Measurements from ENCODE around the gene HIF1A.

Gene HIF1A

DNA sequence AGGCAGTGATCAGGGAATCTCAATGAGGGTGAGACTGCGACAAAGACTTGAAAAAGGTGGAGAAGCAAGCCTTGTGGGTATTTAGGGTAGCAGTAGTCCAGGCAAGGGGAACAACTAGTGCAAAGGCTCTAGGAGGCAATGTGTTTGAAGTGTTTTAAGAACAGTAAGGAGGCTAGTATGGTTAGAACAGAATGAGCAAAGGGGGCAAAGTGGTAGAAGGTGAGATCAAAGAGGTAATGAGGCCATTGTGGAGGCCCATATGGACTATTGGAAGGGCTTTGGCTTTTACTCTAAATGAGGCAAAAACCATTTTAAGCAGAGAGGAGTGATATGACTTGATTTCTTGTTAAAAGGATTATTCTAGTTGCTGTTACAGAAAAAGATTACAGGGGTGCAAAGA, 16.8 kb downstream of the HIF1A start:
- no peaks in the 10 kb centered on the region for H3K36me3 ChIP-seq (ENCODE audit: control insufficient read depth, insufficient read depth, low read length)
- H3K27ac ChIP-seq (ENCODE audit: low read depth, low read length): no peak overlapping the region
- H3K23ac ChIP-seq (ENCODE audit: low read length): no peak overlapping the region
- H3K4me3 ChIP-seq (ENCODE audit: low read length): no peak overlapping the region
- peak overlapping the region; percentile 31 for H3K56ac ChIP-seq (ENCODE audit: low read length)
- no peaks in the 10 kb centered on the region for H3K79me1 ChIP-seq (ENCODE audit: low read length)
- no peak overlapping the region for H2AK5ac ChIP-seq (ENCODE audit: low read length)
- H4K8ac ChIP-seq (ENCODE audit: low read depth, low read length): no peak overlapping the region
- H3K4me1 ChIP-seq (ENCODE audit: control insufficient read depth, low read depth, low read length): peaks cover 11% of the 10 kb centered on the region
- no peak overlapping the region for H2BK120ac ChIP-seq (ENCODE audit: low read depth, low read length)
- no peak for DNase-seq
- no peak overlapping the region for H3K9ac ChIP-seq (ENCODE audit: low read length)
- no peak overlapping the region for H4K5ac ChIP-seq (ENCODE audit: low read length)
- no CpG with 5 or more reads among the region's 1 CpG for WGBS (ENCODE audit: extremely low coverage, insufficient coverage, low lambda C conversion rate)
- no peak overlapping the region for H3K18ac ChIP-seq (ENCODE audit: low read length)
- H2BK15ac ChIP-seq (replicated peaks; ENCODE audit: low read depth): no peak overlapping the region
- H3K27me3 ChIP-seq (ENCODE audit: insufficient read depth, low read length, poor library complexity): no peaks in the 10 kb centered on the region
- no peak overlapping the region for H3K4ac ChIP-seq (ENCODE audit: low read depth, low read length)
- no peak overlapping the region for H2BK5ac ChIP-seq (ENCODE audit: low read length)
- no peak overlapping the region for H3K4me2 ChIP-seq (ENCODE audit: low read length)
- peaks cover 71% of the 10 kb centered on the region for H3K79me2 ChIP-seq (ENCODE audit: control insufficient read depth, insufficient read depth, low read length)

DNA sequence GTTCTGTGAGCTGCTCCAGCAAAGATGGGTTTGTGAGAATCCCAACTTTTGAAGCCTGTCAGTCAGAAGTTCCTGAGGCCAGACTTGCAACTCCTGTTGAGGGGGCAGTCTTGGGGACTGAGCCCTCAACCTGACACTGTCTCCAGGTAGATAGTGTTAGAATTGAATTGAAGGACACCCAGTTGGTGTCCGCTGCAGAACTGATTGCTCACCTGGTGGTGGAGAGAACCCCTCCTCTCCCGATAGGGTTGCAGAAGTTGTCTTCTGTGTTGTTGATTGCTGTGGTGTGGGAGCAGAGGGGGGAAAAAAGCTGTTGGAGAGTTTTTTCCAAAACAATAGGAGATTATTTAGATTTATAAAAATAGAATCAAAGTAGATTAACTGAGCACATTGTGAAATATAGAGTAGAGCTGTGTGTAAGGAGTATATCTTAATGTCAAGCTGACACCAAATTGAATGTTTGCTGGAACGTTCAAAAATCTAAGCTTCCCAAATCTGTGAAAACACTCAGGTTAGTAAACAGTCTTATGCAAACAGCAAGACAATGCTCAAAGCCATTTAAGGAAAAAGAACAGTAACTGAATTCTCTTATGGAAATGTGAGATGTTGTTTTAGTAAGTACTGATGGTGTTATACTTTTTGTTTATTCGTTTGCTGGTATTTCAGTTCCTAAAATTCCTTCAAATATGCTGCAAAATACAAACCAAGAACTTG, 18.6 kb downstream of the HIF1A start:
- Histone ChIP-seq H3K79me2 (ENCODE audit: control insufficient read depth, insufficient read depth, low read length) (peaks cover 76% of the 10 kb centered on the region), H3K79me1 (ENCODE audit: low read length) (no peaks in the 10 kb centered on the region), H2BK120ac (ENCODE audit: low read depth, low read length) (no peak overlapping the region), H3K36me3 (ENCODE audit: control insufficient read depth, insufficient read depth, low read length) (no peaks in the 10 kb centered on the region), H2BK5ac (ENCODE audit: low read length) (no peak overlapping the region), H3K56ac (ENCODE audit: low read length) (no peak overlapping the region), H3K9ac (ENCODE audit: low read length) (no peak overlapping the region), H2AK5ac (ENCODE audit: low read length) (no peak overlapping the region), H4K8ac (ENCODE audit: low read depth, low read length) (no peak overlapping the region), H3K18ac (ENCODE audit: low read length) (no peak overlapping the region), H3K27me3 (ENCODE audit: insufficient read depth, low read length, poor library complexity) (no peaks in the 10 kb centered on the region), H3K4me1 (ENCODE audit: control insufficient read depth, low read depth, low read length) (peaks cover 11% of the 10 kb centered on the region), H3K4me3 (ENCODE audit: low read length) (no peak overlapping the region), H3K27ac (ENCODE audit: low read depth, low read length) (no peak overlapping the region), H3K23ac (ENCODE audit: low read length) (no peak overlapping the region), H2BK15ac (replicated peaks; ENCODE audit: low read depth) (no peak overlapping the region), H3K4me2 (ENCODE audit: low read length) (no peak overlapping the region), H3K4ac (ENCODE audit: low read depth, low read length) (no peak overlapping the region), H4K5ac (ENCODE audit: low read length) (no peak overlapping the region)
- DNase-seq: peak; percentile 40
- no CpG with 5 or more reads among the region's 4 CpGs for WGBS (ENCODE audit: extremely low coverage, insufficient coverage, low lambda C conversion rate)

DNA sequence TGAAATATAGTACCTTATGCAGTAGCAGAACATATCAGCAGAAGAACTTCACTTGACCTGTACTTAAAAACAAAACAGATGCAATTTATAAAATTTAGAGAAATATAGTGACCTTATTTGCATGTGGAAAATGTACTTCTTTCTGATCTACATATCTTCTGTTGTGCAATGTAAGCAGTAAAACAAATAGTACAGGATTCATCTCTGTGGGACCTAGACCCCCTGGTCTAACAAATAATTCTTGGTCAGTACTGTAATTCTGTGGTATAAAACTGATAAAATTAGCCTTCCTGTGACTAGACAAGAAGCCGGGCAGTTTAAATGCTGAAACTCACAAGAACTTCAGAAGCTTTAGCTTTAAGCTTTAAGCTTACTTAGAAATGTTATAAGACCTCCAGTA, 21.6 kb downstream of the HIF1A start:
- no peak overlapping the region for H3K56ac ChIP-seq (ENCODE audit: low read length)
- H3K27me3 ChIP-seq (ENCODE audit: insufficient read depth, low read length, poor library complexity): no peaks in the 10 kb centered on the region
- H3K18ac ChIP-seq (ENCODE audit: low read length): no peak overlapping the region
- no peak overlapping the region for H3K4me3 ChIP-seq (ENCODE audit: low read length)
- H3K9ac ChIP-seq (ENCODE audit: low read length): no peak overlapping the region
- WGBS (ENCODE audit: extremely low coverage, insufficient coverage, low lambda C conversion rate): no CpG with 5 or more reads among the region's 1 CpG
- H3K23ac ChIP-seq (ENCODE audit: low read length): no peak overlapping the region
- H3K4me2 ChIP-seq (ENCODE audit: low read length): no peak overlapping the region
- no peak overlapping the region for H2BK120ac ChIP-seq (ENCODE audit: low read depth, low read length)
- no peak overlapping the region for H2BK15ac ChIP-seq (replicated peaks; ENCODE audit: low read depth)
- H3K36me3 ChIP-seq (ENCODE audit: control insufficient read depth, insufficient read depth, low read length): no peaks in the 10 kb centered on the region
- H3K79me1 ChIP-seq (ENCODE audit: low read length): no peaks in the 10 kb centered on the region
- H3K27ac ChIP-seq (ENCODE audit: low read depth, low read length): no peak overlapping the region
- no peak overlapping the region for H2AK5ac ChIP-seq (ENCODE audit: low read length)
- H4K8ac ChIP-seq (ENCODE audit: low read depth, low read length): no peak overlapping the region
- H3K79me2 ChIP-seq (ENCODE audit: control insufficient read depth, insufficient read depth, low read length): peaks cover 71% of the 10 kb centered on the region
- no peak for DNase-seq
- H3K4me1 ChIP-seq (ENCODE audit: control insufficient read depth, low read depth, low read length): peaks cover 10% of the 10 kb centered on the region
- H4K5ac ChIP-seq (ENCODE audit: low read length): no peak overlapping the region
- H3K4ac ChIP-seq (ENCODE audit: low read depth, low read length): no peak overlapping the region
- no peak overlapping the region for H2BK5ac ChIP-seq (ENCODE audit: low read length)

DNA sequence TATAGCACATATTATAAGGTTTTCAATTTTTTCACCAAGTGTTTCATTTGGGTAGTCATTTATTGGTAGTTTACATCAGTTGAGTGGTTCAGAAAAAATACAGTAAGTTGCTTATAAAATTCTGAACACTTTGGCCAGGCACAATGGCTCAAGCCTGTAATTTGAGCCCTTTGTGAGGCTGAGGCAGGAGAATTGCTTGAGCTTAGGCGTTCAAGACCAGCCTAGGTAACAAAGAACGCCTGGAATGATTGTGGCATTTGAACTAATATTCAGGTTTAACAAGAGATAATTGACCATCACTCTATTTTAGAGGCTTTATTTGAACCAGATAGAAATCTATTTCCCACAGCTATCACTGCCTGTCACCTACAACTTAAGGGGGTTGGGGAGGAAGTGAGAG, 22.7 kb downstream of the HIF1A start:
- Histone ChIP-seq H3K18ac (ENCODE audit: low read length) (no peak overlapping the region), H3K9ac (ENCODE audit: low read length) (no peak overlapping the region), H2BK120ac (ENCODE audit: low read depth, low read length) (no peak overlapping the region), H3K36me3 (ENCODE audit: control insufficient read depth, insufficient read depth, low read length) (no peaks in the 10 kb centered on the region), H3K4ac (ENCODE audit: low read depth, low read length) (no peak overlapping the region), H2BK5ac (ENCODE audit: low read length) (no peak overlapping the region), H3K4me2 (ENCODE audit: low read length) (no peak overlapping the region), H2AK5ac (ENCODE audit: low read length) (no peak overlapping the region), H3K4me3 (ENCODE audit: low read length) (no peak overlapping the region), H3K23ac (ENCODE audit: low read length) (no peak overlapping the region), H3K79me1 (ENCODE audit: low read length) (no peaks in the 10 kb centered on the region), H3K27ac (ENCODE audit: low read depth, low read length) (no peak overlapping the region), H3K27me3 (ENCODE audit: insufficient read depth, low read length, poor library complexity) (no peaks in the 10 kb centered on the region), H3K4me1 (ENCODE audit: control insufficient read depth, low read depth, low read length) (peaks cover 8% of the 10 kb centered on the region), H4K5ac (ENCODE audit: low read length) (no peak overlapping the region), H3K56ac (ENCODE audit: low read length) (no peak overlapping the region), H3K79me2 (ENCODE audit: control insufficient read depth, insufficient read depth, low read length) (peaks cover 61% of the 10 kb centered on the region), H2BK15ac (replicated peaks; ENCODE audit: low read depth) (no peak overlapping the region), H4K8ac (ENCODE audit: low read depth, low read length) (no peak overlapping the region)
- no CpG with 5 or more reads among the region's 2 CpGs for WGBS (ENCODE audit: extremely low coverage, insufficient coverage, low lambda C conversion rate)
- DNase-seq: no peak

DNA sequence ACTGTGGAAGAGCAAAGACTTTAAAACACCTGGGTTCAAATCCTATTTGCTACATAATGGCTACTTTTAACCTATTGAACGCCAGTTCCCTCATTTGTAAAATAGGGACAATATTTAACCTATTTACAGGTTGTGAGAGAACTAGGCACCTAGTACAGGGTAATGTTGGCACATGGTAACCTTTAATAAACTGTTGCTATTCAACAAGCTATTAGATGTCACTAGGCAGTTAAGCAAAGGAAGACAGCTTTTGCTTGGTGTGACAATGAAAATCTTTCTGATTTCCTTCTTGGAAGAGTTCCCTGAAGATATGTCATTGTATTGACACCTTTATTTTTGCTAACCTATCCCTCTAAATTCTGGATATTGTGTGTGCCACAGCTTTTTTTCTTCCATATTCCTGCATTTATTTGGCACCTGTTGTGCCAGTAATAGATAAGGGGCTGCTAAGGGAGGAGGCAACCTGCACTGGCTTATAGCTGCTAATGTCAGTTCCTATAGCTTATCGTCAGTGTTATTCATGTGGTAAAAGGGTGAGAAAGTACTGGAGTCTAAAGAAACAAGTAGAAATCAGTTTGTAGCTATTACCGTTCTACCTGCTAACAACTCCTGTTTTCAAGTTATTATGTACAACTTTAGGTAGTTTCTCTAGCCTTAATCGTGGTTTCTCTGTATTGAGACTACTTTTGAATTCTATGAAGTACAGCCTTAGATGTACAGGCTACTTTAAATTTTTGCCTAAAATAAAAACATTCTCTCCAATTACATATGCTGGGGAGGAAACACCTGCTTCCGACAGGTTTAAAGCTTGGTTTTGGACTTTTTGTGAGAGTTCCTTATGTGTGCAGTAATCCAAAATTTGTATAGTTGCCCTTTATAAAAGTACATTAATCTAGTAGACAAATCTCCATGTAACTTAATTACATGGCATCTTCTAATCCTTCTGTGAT, 24.3 kb downstream of the HIF1A start:
- Histone ChIP-seq H4K5ac (ENCODE audit: low read length) (no peak overlapping the region), H3K79me2 (ENCODE audit: control insufficient read depth, insufficient read depth, low read length) (peaks cover 46% of the 10 kb centered on the region), H2AK5ac (ENCODE audit: low read length) (no peak overlapping the region), H3K18ac (ENCODE audit: low read length) (no peak overlapping the region), H3K4me3 (ENCODE audit: low read length) (no peak overlapping the region), H3K36me3 (ENCODE audit: control insufficient read depth, insufficient read depth, low read length) (no peaks in the 10 kb centered on the region), H3K56ac (ENCODE audit: low read length) (no peak overlapping the region), H3K4me1 (ENCODE audit: control insufficient read depth, low read depth, low read length) (peaks cover 4% of the 10 kb centered on the region), H3K4ac (ENCODE audit: low read depth, low read length) (no peak overlapping the region), H3K27me3 (ENCODE audit: insufficient read depth, low read length, poor library complexity) (no peaks in the 10 kb centered on the region), H3K23ac (ENCODE audit: low read length) (no peak overlapping the region), H3K79me1 (ENCODE audit: low read length) (no peaks in the 10 kb centered on the region), H2BK15ac (replicated peaks; ENCODE audit: low read depth) (no peak overlapping the region), H4K8ac (ENCODE audit: low read depth, low read length) (no peak overlapping the region), H3K27ac (ENCODE audit: low read depth, low read length) (no peak overlapping the region), H3K9ac (ENCODE audit: low read length) (no peak overlapping the region), H3K4me2 (ENCODE audit: low read length) (no peak overlapping the region), H2BK120ac (ENCODE audit: low read depth, low read length) (no peak overlapping the region), H2BK5ac (ENCODE audit: low read length) (no peak overlapping the region)
- no peak for DNase-seq
- no CpG with 5 or more reads among the region's 5 CpGs for WGBS (ENCODE audit: extremely low coverage, insufficient coverage, low lambda C conversion rate)
